ENCODE measurements around the gene BRD4. TPM values are rescaled to one million over a fixed set of nuclear protein-coding genes. Genes with fewer than 3 reads are reported as not detected.

Gene BRD4
- total RNA-seq, 4 donors from 2014 or later = 34.1 to 48.1 (median 37.5) TPM

DNA sequence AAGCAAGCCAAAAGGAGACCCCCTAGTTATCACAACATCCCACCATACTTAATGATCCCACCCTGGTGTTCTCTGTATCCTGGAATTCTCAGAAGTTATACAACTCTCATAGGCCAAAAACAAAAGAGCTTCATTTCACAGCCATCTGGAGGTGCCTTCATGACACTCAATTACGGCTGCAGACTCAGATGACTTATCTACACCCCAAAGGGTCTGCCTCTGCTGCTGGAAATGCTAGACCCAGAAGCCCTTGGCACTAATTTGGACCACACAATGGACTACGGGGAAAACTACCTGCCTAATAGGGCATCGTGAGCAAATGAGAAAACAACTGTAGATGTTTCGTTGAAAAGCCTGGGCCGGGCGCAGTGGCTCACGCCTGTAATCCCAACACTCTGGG is 40.2 kb downstream of the BRD4 start:
- intact Hi-C loops (cut with DNase I) = no loop called here
- Histone ChIP-seq H3K4me3 (no peak overlapping the region), H3K9me3 (no peaks in the 10 kb centered on the region), H3K27me3 (no peaks in the 10 kb centered on the region), H3K36me3 (no peaks in the 10 kb centered on the region), H3K27ac (replicated peaks in 1 of 4) (no peak overlapping the region), H3K4me1 (peaks cover 100% of the 10 kb centered on the region in 4 donors)
- WGBS = 96% methylated on average over 7 of the region's 7 CpGs
- TF ChIP-seq POLR2A (IDR thresholded peaks at IDR 0.05; ENCODE audit: low read depth) (no peak), EP300 (IDR thresholded peaks at IDR 0.05) (no peak), POLR2AphosphoS5 (IDR thresholded peaks at IDR 0.05) (no peak)
- TF ChIP-seq, protein P1, sequence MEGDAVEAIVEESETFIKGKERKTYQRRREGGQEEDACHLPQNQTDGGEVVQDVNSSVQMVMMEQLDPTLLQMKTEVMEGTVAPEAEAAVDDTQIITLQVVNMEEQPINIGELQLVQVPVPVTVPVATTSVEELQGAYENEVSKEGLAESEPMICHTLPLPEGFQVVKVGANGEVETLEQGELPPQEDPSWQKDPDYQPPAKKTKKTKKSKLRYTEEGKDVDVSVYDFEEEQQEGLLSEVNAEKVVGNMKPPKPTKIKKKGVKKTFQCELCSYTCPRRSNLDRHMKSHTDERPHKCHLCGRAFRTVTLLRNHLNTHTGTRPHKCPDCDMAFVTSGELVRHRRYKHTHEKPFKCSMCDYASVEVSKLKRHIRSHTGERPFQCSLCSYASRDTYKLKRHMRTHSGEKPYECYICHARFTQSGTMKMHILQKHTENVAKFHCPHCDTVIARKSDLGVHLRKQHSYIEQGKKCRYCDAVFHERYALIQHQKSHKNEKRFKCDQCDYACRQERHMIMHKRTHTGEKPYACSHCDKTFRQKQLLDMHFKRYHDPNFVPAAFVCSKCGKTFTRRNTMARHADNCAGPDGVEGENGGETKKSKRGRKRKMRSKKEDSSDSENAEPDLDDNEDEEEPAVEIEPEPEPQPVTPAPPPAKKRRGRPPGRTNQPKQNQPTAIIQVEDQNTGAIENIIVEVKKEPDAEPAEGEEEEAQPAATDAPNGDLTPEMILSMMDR (IDR thresholded peaks at IDR 0.05) = no peak
- DNase-seq (ENCODE audit: extremely low spot score) = no peak

DNA sequence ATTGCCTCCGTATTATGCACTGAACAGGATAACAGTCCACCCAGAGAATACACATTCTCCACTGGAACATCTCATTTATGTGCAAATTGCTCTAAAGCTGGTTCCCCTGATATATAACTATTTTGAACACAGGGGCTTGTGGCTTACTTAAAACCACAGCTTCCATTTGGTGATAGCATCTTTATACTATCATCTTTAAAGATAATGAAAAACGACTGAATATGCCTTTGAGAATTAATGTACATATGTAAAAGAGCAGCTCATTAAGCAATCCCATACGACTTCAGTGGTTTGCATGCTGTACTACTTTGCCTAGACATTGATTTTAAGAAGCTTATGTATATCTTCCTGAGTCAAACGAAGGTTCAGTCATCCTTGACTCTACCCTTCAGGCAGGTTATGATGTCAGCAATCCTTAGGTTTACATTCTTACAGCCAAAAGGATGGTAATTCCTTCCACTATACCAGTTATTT is 40.8 kb downstream of the BRD4 start:
- Histone ChIP-seq H3K4me3 (no peak overlapping the region), H3K27me3 (no peaks in the 10 kb centered on the region), H3K36me3 (no peaks in the 10 kb centered on the region), H3K4me1 (peaks cover 100% of the 10 kb centered on the region in 4 donors), H3K9me3 (no peaks in the 10 kb centered on the region), H3K27ac (replicated peaks in 1 of 4) (no peak overlapping the region)
- TF ChIP-seq POLR2AphosphoS5 (IDR thresholded peaks at IDR 0.05) (no peak), EP300 (IDR thresholded peaks at IDR 0.05) (no peak), POLR2A (IDR thresholded peaks at IDR 0.05; ENCODE audit: low read depth) (no peak)
- TF ChIP-seq, protein P1 (IDR thresholded peaks at IDR 0.05) = no peak
- no peak for DNase-seq (ENCODE audit: extremely low spot score)
- 65% methylated on average over 4 of the region's 4 CpGs for WGBS
- intact Hi-C loops (cut with DNase I) = no loop called here

DNA sequence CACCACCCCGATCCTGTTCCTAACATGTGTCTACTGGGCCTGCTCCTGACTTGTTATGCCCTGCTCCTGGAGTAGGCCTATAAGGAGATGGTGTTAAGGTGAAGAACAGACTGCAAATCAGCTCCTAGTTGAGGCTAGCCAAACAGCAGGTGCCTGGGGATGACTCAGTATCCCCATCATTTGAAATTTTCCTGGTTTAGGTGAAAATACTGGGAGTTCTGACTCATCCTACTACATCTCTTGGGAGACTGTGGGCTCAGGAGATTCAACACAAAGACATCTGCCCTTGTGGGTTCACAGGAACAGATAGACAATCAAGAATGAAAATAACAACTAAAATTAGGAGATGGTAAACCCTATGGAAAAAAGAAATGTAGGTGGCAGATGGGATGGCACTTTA is 41.2 kb downstream of the BRD4 start:
- 93% methylated on average over 1 of the region's 1 CpG for WGBS
- no peaks in the 10 kb centered on the region for H3K9me3 ChIP-seq
- no peak overlapping the region for H3K4me3 ChIP-seq
- no peak overlapping the region for H3K27ac ChIP-seq (replicated peaks in 1 of 4)
- H3K27me3 ChIP-seq = no peaks in the 10 kb centered on the region
- peaks cover 100% of the 10 kb centered on the region in 4 donors for H3K4me1 ChIP-seq
- no peak for DNase-seq (ENCODE audit: extremely low spot score)
- no peaks in the 10 kb centered on the region for H3K36me3 ChIP-seq
- intact Hi-C loops (cut with DNase I) = no loop called here
- no peak for TF ChIP-seq POLR2AphosphoS5 (IDR thresholded peaks at IDR 0.05)

DNA sequence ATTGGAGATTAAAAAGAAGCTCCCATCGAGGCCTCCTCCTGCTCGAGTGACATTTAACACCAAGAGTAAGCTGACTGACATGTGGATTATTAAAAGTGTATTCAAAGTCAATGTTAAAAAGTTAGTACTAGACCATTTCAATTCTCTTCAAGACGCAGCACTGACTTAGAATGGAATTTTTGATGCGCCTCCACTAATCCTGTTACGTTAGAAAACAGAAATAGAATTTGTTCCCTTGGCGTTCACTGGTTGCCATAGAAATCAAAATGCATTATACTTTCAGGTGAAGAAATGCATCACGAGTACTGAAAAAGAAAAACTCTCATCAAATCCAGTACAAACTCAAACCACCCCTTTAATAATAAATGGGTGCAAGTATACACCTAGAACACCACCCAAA is 42.2 kb downstream of the BRD4 start:
- intact Hi-C loops (cut with DNase I) = no loop called here
- no peaks in the 10 kb centered on the region for H3K9me3 ChIP-seq
- no peaks in the 10 kb centered on the region for H3K36me3 ChIP-seq
- no peak for TF ChIP-seq POLR2AphosphoS5 (IDR thresholded peaks at IDR 0.05)
- TF ChIP-seq POLR2A (IDR thresholded peaks at IDR 0.05; ENCODE audit: low read depth) = no peak
- no peak for TF ChIP-seq EP300 (IDR thresholded peaks at IDR 0.05)
- TF ChIP-seq, protein P1 (IDR thresholded peaks at IDR 0.05) = no peak
- peak overlapping the region in 1 of 4 donors; percentile 16 for H3K27ac ChIP-seq (replicated peaks in 1 of 4)
- no peaks in the 10 kb centered on the region for H3K27me3 ChIP-seq
- H3K4me3 ChIP-seq = no peak overlapping the region
- DNase-seq (ENCODE audit: extremely low spot score) = no peak
- 54% methylated on average over 7 of the region's 7 CpGs for WGBS
- H3K4me1 ChIP-seq = peaks cover 99 to 100% (median 100%) of the 10 kb centered on the region in 4 donors

DNA sequence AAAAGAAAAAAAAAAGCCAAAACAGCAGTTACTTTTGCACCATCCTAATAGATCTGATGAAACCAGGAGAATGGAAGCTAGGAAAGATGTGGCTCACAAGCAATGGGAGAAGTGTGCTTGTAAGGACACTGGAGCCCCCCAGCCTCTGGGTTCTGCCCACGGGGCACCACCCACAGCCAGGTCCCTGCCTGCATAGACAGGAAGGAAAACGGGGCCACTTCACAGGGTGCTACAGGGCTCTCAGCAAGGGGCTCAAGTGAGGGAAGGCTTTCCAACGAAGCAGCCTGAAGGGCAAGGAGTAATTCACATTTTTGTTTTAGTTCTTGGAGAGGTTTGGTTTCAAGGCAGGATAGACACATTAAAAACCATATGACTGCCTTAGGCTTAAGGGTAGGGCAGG is 42.7 kb downstream of the BRD4 start:
- DNase-seq (ENCODE audit: extremely low spot score) = no peak
- H3K27ac ChIP-seq (replicated peaks in 1 of 4) = peak overlapping the region in 2 of 4 donors; percentile 14 to 16
- peaks cover 99 to 100% (median 100%) of the 10 kb centered on the region in 4 donors for H3K4me1 ChIP-seq
- no peak for TF ChIP-seq POLR2A (IDR thresholded peaks at IDR 0.05; ENCODE audit: low read depth)
- no peak for TF ChIP-seq EP300 (IDR thresholded peaks at IDR 0.05)
- TF ChIP-seq, protein P1 (IDR thresholded peaks at IDR 0.05) = no peak
- TF ChIP-seq POLR2AphosphoS5 (IDR thresholded peaks at IDR 0.05) = no peak
- no peaks in the 10 kb centered on the region for H3K27me3 ChIP-seq
- H3K4me3 ChIP-seq = no peak overlapping the region
- 76% methylated on average over 3 of the region's 3 CpGs for whole genome bisulfite sequencing
- H3K36me3 ChIP-seq = no peaks in the 10 kb centered on the region
- no peaks in the 10 kb centered on the region for H3K9me3 ChIP-seq
- intact Hi-C loops (cut with DNase I) = no loop called here

All from esophagus muscularis mucosa (tissue), 4 donors.